ENCODE results near the gene KCNK1. TPM values are rescaled to one million over a fixed set of nuclear protein-coding genes. Genes with fewer than 3 reads are reported as not detected.
A peak's percentile ranks its signal among the peaks of the same experiment; 100 is the strongest.

KCNK1 gene
- total RNA-seq, 1 experiment from 2014 or later: 39.2 TPM

- no peaks in the 10 kb centered on the region for H3K9me3 Mint-ChIP-seq (ENCODE audit: low read depth, unreplicated experiment)
- no peak overlapping the region for H3K27ac Mint-ChIP-seq (ENCODE audit: unreplicated experiment)
- intact Hi-C loops (cut with micrococcal nuclease; ENCODE audit: unreplicated experiment): loop anchor here (5.0 kb wide), 1 partner anchor 133 kb away; no protein-coding TSS in a partner anchor
- H3K4me1 Mint-ChIP-seq (ENCODE audit: low read depth, unreplicated experiment): peaks cover 44% of the 10 kb centered on the region
- peaks cover 23% of the 10 kb centered on the region for H3K36me3 Mint-ChIP-seq (ENCODE audit: insufficient read depth, unreplicated experiment)
- CTCF ChIA-PET: interaction anchor here (0.6 kb wide), 1 partner anchor 240 kb away, joined by 6 read pairs; no protein-coding TSS in a partner anchor
- no peak overlapping the region for H3K4me3 Mint-ChIP-seq (ENCODE audit: low read depth, unreplicated experiment)
- no peak for TF ChIP-seq CTCF (IDR thresholded peaks at IDR 0.05; ENCODE audit: unreplicated experiment)
- DNase-seq: no peak
- no peaks in the 10 kb centered on the region for H3K27me3 Mint-ChIP-seq (ENCODE audit: unreplicated experiment)
- BruUV-seq (replicated peaks): no TSS peak
Observed at GRCh38 chr1:233659495-233659894, 45.6 kb downstream of the KCNK1 start.

- no peak for TF ChIP-seq CTCF (IDR thresholded peaks at IDR 0.05; ENCODE audit: unreplicated experiment)
- CTCF ChIA-PET: no interaction called here
- H3K4me3 Mint-ChIP-seq (ENCODE audit: low read depth, unreplicated experiment): no peak overlapping the region
- intact Hi-C loops (cut with micrococcal nuclease; ENCODE audit: unreplicated experiment): no loop called here
- H3K9me3 Mint-ChIP-seq (ENCODE audit: low read depth, unreplicated experiment): no peaks in the 10 kb centered on the region
- H3K4me1 Mint-ChIP-seq (ENCODE audit: low read depth, unreplicated experiment): peaks cover 38% of the 10 kb centered on the region
- peaks cover 9% of the 10 kb centered on the region for H3K36me3 Mint-ChIP-seq (ENCODE audit: insufficient read depth, unreplicated experiment)
- DNase-seq: no peak
- no peak overlapping the region for H3K27ac Mint-ChIP-seq (ENCODE audit: unreplicated experiment)
- no peaks in the 10 kb centered on the region for H3K27me3 Mint-ChIP-seq (ENCODE audit: unreplicated experiment)
- BruUV-seq (replicated peaks): no TSS peak
Observed at GRCh38 chr1:233661376-233662159, 47.7 kb downstream of the KCNK1 start.

- H3K27ac Mint-ChIP-seq (ENCODE audit: unreplicated experiment): no peak overlapping the region
- H3K4me3 Mint-ChIP-seq (ENCODE audit: low read depth, unreplicated experiment): no peak overlapping the region
- TF ChIP-seq CTCF (IDR thresholded peaks at IDR 0.05; ENCODE audit: unreplicated experiment): no peak
- peaks cover 10% of the 10 kb centered on the region for H3K36me3 Mint-ChIP-seq (ENCODE audit: insufficient read depth, unreplicated experiment)
- no TSS peak for BruUV-seq (replicated peaks)
- H3K27me3 Mint-ChIP-seq (ENCODE audit: unreplicated experiment): no peaks in the 10 kb centered on the region
- peaks cover 27% of the 10 kb centered on the region for H3K4me1 Mint-ChIP-seq (ENCODE audit: low read depth, unreplicated experiment)
- no peak for DNase-seq
- intact Hi-C loops (cut with micrococcal nuclease; ENCODE audit: unreplicated experiment): no loop called here
- H3K9me3 Mint-ChIP-seq (ENCODE audit: low read depth, unreplicated experiment): no peaks in the 10 kb centered on the region
- CTCF ChIA-PET: interaction anchor here (0.6 to 1.1 kb wide), 2 partner anchors 161 to 650 kb away, joined by 3 to 4 read pairs; no protein-coding TSS in a partner anchor
Observed at GRCh38 chr1:233662575-233663304, 48.8 kb downstream of the KCNK1 start.

- BruUV-seq (replicated peaks): no TSS peak
- Mint-ChIP-seq H3K9me3 (ENCODE audit: low read depth, unreplicated experiment) (no peaks in the 10 kb centered on the region), H3K27ac (ENCODE audit: unreplicated experiment) (peak overlapping the region; percentile 66), H3K4me1 (ENCODE audit: low read depth, unreplicated experiment) (peaks cover 32% of the 10 kb centered on the region), H3K36me3 (ENCODE audit: insufficient read depth, unreplicated experiment) (peaks cover 24% of the 10 kb centered on the region), H3K4me3 (ENCODE audit: low read depth, unreplicated experiment) (no peak overlapping the region), H3K27me3 (ENCODE audit: unreplicated experiment) (no peaks in the 10 kb centered on the region)
- no peak for TF ChIP-seq CTCF (IDR thresholded peaks at IDR 0.05; ENCODE audit: unreplicated experiment)
- intact Hi-C loops (cut with micrococcal nuclease; ENCODE audit: unreplicated experiment): no loop called here
- CTCF ChIA-PET: interaction anchor here (1.1 kb wide), 1 partner anchor 159 kb away, joined by 3 read pairs; no protein-coding TSS in a partner anchor
- DNase-seq: no peak
Observed at GRCh38 chr1:233664253-233664652, 50.3 kb downstream of the KCNK1 start.
